Erythroblast (primary cell): ENCODE results near the gene WNT3A.

Experiments used
- GATA1 ChIP-seq: IDR thresholded peaks from 2 replicates; pipeline ENCODE4 v1.6.1; 2011; ENCODE audit warnings: low read depth, mild to moderate bottlenecking, control low read depth, low read length, moderate library complexity
- POLR2A ChIP-seq: IDR thresholded peaks from 2 replicates; pipeline ENCODE4 v1.6.1; 2011; ENCODE audit warnings: mild to moderate bottlenecking, low read length

DNA sequence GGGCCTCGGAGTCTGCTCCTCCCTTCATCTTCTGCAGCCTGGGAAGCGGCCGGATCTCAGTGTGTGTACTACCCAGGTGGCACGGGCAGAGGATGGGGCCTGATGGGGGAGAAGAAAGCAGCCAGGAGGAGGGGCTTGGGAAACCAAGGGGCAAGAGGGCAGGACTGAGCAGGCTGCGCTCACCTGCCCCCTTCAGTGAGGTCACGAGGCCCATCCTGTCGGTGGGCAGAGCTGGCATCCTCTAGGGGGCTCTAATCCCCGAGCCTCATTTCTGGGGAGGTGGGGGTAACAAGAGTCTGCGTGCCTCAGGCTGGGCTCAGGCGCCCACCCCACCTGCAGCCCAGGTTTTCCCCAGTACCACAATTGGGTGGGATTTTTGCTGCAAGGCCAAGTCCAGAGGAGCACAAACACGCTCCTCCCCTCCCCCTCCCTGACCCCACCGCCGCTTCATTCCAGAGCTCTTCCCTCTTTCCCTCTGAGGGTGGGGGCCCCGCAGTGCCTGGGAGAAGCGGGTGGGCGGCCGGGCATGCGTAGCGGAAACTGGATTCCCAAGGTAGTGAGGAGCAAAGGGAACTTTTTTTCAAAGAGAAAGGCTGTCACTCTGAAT is 1.8 kb upstream of the WNT3A start:
- TF ChIP-seq POLR2A = no peak
- no peak for TF ChIP-seq GATA1
